Mucosa of descending colon (tissue), 3 donors: ENCODE data around the gene HBD. TPM values are rescaled to one million over a fixed set of nuclear protein-coding genes. Genes with fewer than 3 reads are reported as not detected.

Source experiments
- ATAC-seq: fragments of 200-7000 bp; cut with Tn5 transposase; one replicate; pipeline ENCODE4 v1.9.1; 2020; ENCODE audit warnings: mild to moderate bottlenecking, moderate library complexity
- DNase-seq, 3 donors: peaks; one replicate each; pipeline ENCODE4 v3.0.0-alpha.2; 2020
- H3K36me3 ChIP-seq: fragments of 200-600 bp; one replicate; pipeline ENCODE4 v1.8.0; 2021; ENCODE audit warnings: low read depth, mild to moderate bottlenecking
- H3K4me1 ChIP-seq: fragments of 200-600 bp; one replicate; pipeline ENCODE4 v1.8.0; 2021; ENCODE audit warnings: low read depth, mild to moderate bottlenecking
- H3K4me3 ChIP-seq: fragments of 200-600 bp; one replicate; pipeline ENCODE4 v1.8.0; 2021; ENCODE audit warnings: mild to moderate bottlenecking
- H3K9me3 ChIP-seq: fragments of 200-600 bp; one replicate; pipeline ENCODE4 v1.8.0; 2021; ENCODE audit warnings: mild to moderate bottlenecking
- intact Hi-C, 2 donors: fragments of 100-400 bp; cut with DNase I in 1 of 2; cut with micrococcal nuclease in 1 of 2; formaldehyde crosslinking; loops; one replicate each; pipeline versions ENCODE4 v1.11.0 to v1.11.1; 2022; cut with DNase I, micrococcal nuclease
- long read RNA-seq, 2 donors: library from polyadenylated mRNA; unstranded; transcript quantifications; one replicate each; pipeline ENCODE4 v2.0.0, GENCODE V29; 2019 to 2021
- total RNA-seq, 3 donors: library from RNA; stranded (reverse); fragmentation: NEBNext Ultra II Directional in 2 of 3; extraction: Animal tissue kit (Norgen Biotek cat#: 25700) in 2 of 3; gene quantifications; one replicate each; pipeline versions ENCODE4 v1.2.1 to v1.2.4, GENCODE V29; 2021 to 2023
- TF ChIP-seq, protein P1 (sequence below): fragments of 200-600 bp; IDR thresholded peaks from one replicate; pipeline ENCODE4 v1.8.0; 2022; ENCODE audit warnings: antibody characterized with exemption, mild to moderate bottlenecking
- donor health status: DM: no; HTN: no; CAD: no; lungs with moderate emphysema.
- donor health status: DM: no; HTN: no; CAD: no.
- donor health status: DM: no; HTN: yes; CAD: no.

The HBD gene
- not detected for total RNA-seq
- long read RNA-seq, donor 1: 0 reads
- long read RNA-seq, donor 2: 0 reads

DNA sequence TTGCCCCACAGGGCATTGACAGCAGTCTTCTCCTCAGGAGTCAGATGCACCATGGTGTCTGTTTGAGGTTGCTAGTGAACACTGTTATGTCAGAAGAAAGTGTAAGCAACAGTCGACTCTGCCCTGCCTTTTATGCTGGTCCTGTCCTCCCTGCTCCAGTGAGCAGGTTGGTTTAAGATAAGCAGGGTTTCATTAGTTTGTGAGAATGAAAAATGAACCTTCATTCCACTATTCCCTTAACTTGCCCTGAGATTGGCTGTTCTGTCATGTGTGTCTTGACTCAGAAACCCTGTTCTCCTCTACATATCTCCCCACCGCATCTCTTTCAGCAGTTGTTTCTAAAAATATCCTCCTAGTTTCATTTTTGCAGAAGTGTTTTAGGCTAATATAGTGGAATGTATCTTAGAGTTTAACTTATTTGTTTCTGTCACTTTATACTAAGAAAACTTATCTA, at the start of gene HBD:
TSS of gene HBD (minus strand) at position 103 of the 454 bp plus-strand sequence. CDS start at position 53, 50 bp downstream.
- intact Hi-C loops: no loop called here
- H3K9me3 ChIP-seq: no peaks in the 10 kb centered on the region
- no peak within 1 kb of the TSS for H3K4me3 ChIP-seq
- ATAC-seq (no peak), DNase-seq (no peak)
- H3K36me3 ChIP-seq: no peaks in the 10 kb centered on the region
- H3K4me1 ChIP-seq: no peaks in the 10 kb centered on the region
- TF ChIP-seq, protein P1, sequence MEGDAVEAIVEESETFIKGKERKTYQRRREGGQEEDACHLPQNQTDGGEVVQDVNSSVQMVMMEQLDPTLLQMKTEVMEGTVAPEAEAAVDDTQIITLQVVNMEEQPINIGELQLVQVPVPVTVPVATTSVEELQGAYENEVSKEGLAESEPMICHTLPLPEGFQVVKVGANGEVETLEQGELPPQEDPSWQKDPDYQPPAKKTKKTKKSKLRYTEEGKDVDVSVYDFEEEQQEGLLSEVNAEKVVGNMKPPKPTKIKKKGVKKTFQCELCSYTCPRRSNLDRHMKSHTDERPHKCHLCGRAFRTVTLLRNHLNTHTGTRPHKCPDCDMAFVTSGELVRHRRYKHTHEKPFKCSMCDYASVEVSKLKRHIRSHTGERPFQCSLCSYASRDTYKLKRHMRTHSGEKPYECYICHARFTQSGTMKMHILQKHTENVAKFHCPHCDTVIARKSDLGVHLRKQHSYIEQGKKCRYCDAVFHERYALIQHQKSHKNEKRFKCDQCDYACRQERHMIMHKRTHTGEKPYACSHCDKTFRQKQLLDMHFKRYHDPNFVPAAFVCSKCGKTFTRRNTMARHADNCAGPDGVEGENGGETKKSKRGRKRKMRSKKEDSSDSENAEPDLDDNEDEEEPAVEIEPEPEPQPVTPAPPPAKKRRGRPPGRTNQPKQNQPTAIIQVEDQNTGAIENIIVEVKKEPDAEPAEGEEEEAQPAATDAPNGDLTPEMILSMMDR: no peak

DNA sequence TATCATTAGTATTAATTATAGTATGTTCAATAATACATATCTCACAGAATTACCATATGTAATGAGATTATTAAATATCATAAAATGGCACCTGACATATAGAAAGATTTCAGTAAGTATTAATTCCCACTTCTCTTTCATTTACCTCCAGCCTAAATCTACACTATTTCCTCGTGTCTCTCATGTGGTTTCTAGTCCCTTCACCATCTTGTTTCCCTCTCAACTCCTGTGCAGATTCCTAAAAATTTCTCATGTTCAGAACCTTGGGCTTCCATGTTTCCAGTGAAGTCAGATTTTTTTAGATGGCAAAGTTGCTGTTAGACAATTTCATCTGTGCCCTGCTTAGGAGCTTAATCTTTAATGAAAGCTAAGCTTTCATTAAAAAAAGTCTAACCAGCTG, 49.6 kb upstream of the HBD start:
- DNase-seq (no peak), ATAC-seq (no peak)
- TF ChIP-seq, protein P1: no peak
- intact Hi-C loops: no loop called here
- Histone ChIP-seq H3K4me1 (no peaks in the 10 kb centered on the region), H3K36me3 (no peaks in the 10 kb centered on the region), H3K9me3 (no peaks in the 10 kb centered on the region), H3K4me3 (no peak overlapping the region)

DNA sequence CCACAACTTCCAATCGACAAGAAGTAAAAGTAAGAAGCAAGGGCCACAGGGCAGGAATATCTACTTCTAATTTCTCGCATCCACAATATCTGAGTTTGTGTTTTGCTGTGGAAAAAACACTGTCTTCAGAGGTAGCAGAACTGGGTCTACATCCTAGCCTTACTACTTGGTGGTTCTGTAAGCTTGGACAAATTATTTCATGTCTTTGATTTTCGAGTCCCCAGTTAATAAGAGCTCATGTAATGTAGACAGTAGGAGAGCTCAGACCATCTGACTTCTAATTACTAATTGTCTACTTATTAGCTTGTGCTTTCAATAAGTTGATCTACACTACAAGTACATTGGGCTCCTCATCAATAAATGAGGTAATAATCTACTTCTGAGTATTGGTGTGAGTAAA, 48.8 kb upstream of the HBD start:
- no peak for DNase-seq
- H3K9me3 ChIP-seq: no peaks in the 10 kb centered on the region
- H3K4me3 ChIP-seq: no peak overlapping the region
- no peak for ATAC-seq
- H3K36me3 ChIP-seq: no peaks in the 10 kb centered on the region
- TF ChIP-seq, protein P1: no peak
- H3K4me1 ChIP-seq: no peaks in the 10 kb centered on the region
- intact Hi-C loops: no loop called here

DNA sequence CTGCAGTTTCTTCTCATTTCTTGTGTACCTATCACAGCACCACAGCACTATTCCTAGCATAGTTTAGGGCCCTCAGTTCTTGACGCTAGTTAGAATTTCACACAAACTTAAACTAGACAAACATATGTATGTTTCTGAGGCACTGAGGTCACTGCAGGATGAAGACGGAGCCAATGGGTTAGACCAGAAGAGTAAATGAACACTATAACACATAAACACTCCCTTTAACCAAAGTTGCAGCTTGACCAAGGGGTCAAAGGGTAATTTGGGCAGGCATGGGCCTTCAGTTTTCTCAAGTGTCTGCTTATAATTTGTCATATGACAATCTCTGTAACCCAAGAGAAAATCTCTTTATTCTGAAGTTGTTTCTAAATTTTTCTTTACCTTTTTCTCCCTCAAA, 48.3 kb upstream of the HBD start:
- intact Hi-C loops: no loop called here
- no peak for ATAC-seq

DNA sequence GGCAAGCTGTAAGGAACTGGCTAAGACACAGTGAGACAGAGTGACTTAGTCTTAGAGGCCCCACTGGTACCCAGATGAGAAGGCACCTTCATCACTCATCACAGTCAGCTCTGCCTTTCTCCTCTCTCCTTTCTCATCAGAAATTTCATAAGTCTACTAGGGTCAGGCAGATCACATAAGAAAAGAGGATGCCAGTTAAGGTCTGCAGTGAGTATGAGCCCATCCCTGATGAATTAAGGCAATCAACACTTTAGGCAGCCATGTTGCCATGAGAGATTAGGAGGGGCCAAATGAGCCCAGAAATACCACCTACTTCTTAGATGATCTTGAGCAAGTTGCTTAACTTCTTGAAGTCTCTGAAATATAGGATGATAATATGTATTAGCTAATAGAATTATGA, 47.3 kb upstream of the HBD start:
- H3K36me3 ChIP-seq: no peaks in the 10 kb centered on the region
- ATAC-seq (no peak), DNase-seq (no peak)
- TF ChIP-seq, protein P1: no peak
- no peak overlapping the region for H3K4me3 ChIP-seq
- H3K4me1 ChIP-seq: no peaks in the 10 kb centered on the region
- intact Hi-C loops: no loop called here
- no peaks in the 10 kb centered on the region for H3K9me3 ChIP-seq

More for the DNA sequence above, 48.3 kb upstream of the HBD start:
- Histone ChIP-seq H3K36me3 (no peaks in the 10 kb centered on the region), H3K4me1 (no peaks in the 10 kb centered on the region), H3K4me3 (no peak overlapping the region), H3K9me3 (no peaks in the 10 kb centered on the region)
- DNase-seq: no peak
- TF ChIP-seq, protein P1: no peak

DNA sequence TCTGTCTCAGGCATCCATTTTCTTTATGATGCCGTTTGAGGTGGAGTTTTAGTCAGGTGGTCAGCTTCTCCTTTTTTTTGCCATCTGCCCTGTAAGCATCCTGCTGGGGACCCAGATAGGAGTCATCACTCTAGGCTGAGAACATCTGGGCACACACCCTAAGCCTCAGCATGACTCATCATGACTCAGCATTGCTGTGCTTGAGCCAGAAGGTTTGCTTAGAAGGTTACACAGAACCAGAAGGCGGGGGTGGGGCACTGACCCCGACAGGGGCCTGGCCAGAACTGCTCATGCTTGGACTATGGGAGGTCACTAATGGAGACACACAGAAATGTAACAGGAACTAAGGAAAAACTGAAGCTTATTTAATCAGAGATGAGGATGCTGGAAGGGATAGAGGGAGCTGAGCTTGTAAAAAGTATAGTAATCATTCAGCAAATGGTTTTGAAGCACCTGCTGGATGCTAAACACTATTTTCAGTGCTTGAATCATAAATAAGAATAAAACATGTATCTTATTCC, 46.4 kb upstream of the HBD start:
- intact Hi-C loops: no loop called here
- peak in 1 of 3 donors; percentile 13 for DNase-seq
- Histone ChIP-seq H3K4me3 (no peak overlapping the region), H3K36me3 (no peaks in the 10 kb centered on the region), H3K4me1 (no peaks in the 10 kb centered on the region), H3K9me3 (no peaks in the 10 kb centered on the region)
- TF ChIP-seq, protein P1: no peak
- ATAC-seq: peak; percentile 40
